ENCODE data around the gene MAN1C1.

GRCh38 chr1:25680701-25681100, 64.1 kb downstream of the MAN1C1 start:
- TF ChIP-seq POLR2AphosphoS5 (IDR thresholded peaks at IDR 0.05; ENCODE audit: low read depth, low read length): no peak
- no peak for TF ChIP-seq EZH2phosphoT487 (IDR thresholded peaks at IDR 0.05; ENCODE audit: borderline replicate concordance, low read depth)
- no peak for TF ChIP-seq CTCF (IDR thresholded peaks at IDR 0.05)
- no peak for TF ChIP-seq SIN3A (IDR thresholded peaks at IDR 0.05; ENCODE audit: borderline replicate concordance, low read depth, low read length)
- no peak for TF ChIP-seq ELF1 (IDR thresholded peaks at IDR 0.05)
- TF ChIP-seq NFIC (IDR thresholded peaks at IDR 0.05; ENCODE audit: borderline replicate concordance): no peak
- TF ChIP-seq YY1 (IDR thresholded peaks at IDR 0.05; ENCODE audit: low read depth): no peak
- no peak for TF ChIP-seq FOXJ3 (CRISPR knock-in tag; IDR thresholded peaks at IDR 0.05)
- TF ChIP-seq NRF1 (IDR thresholded peaks at IDR 0.05; ENCODE audit: low read depth, low read length): no peak
- TF ChIP-seq JUND (IDR thresholded peaks at IDR 0.05): no peak
- no peak for TF ChIP-seq RXRA (IDR thresholded peaks at IDR 0.05; ENCODE audit: borderline replicate concordance, low read depth)
